Forelimb muscle (tissue), 1 donor: ENCODE measurements around the gene HSPBAP1. TPM values are rescaled to one million over a fixed set of nuclear protein-coding genes. Genes with fewer than 3 reads are reported as not detected.

ENCODE experiments used
- polyA plus RNA-seq: library from polyadenylated mRNA; unstranded; fragments of 120-200 nt; gene quantifications from one replicate; pipeline ENCODE4 v1.2.1, GENCODE V29; 2013; ENCODE audit not compliant: insufficient read length

The HSPBAP1 gene
- polyA plus RNA-seq, 1 donor = 6.8 TPM

Other genes with a start within 250 kb of the HSPBAP1 start
- 18.4 TPM for gene PARP9, start 229.5 kb downstream of the HSPBAP1 start, polyA plus RNA-seq
- gene DTX3L, start 229.5 kb downstream of the HSPBAP1 start, polyA plus RNA-seq = 7.1 TPM
- gene PARP15, start 216.2 kb downstream of the HSPBAP1 start, polyA plus RNA-seq = 5.9 TPM
- 7.8 TPM for gene PARP14, start 113.0 kb downstream of the HSPBAP1 start, polyA plus RNA-seq
- gene SLC49A4, start 1.2 kb upstream of the HSPBAP1 start, polyA plus RNA-seq = 4.2 TPM
- 22.3 TPM for gene SEMA5B, start 233.9 kb upstream of the HSPBAP1 start, polyA plus RNA-seq